OCI-LY3 (cell line): Measurements from ENCODE around the gene EBNA1BP2.

Experiments
- H2AFZ ChIP-seq: fragments of 200-600, 300-600 bp; shearing (Covaris generic); 2 replicates; pipeline ENCODE4 v1.6.0; 2014; ENCODE audit warnings: antibody characterized with exemption, low read depth, low read length
- H3K27ac ChIP-seq: fragments of 200-600, 300-600 bp; sonication (generic); 2 replicates; pipeline ENCODE4 v1.5.1; 2014; ENCODE audit warnings: mild to moderate bottlenecking, low read length, moderate library complexity, mixed read lengths
- H3K27me3 ChIP-seq: fragments of 200-600, 300-600 bp; sonication (generic); 2 replicates; pipeline ENCODE4 v1.6.1; 2014; ENCODE audit warnings: low read depth, low read length, mixed read lengths
- H3K36me3 ChIP-seq: fragments of 200-600, 300-600 bp; sonication (generic); replicated peaks from 2 replicates; pipeline ENCODE3; 2014; ENCODE audit warnings: low read depth, low read length, mixed read lengths
- H3K4me1 ChIP-seq: fragments of 300-600, 200-600 bp; sonication (generic); 2 replicates; pipeline ENCODE4 v1.6.1; 2014; ENCODE audit warnings: low read length, mixed read lengths
- H3K4me2 ChIP-seq: fragments of 200-600, 300-600 bp; sonication (generic); 2 replicates; pipeline ENCODE4 v1.6.1; 2014; ENCODE audit warnings: low read length, mixed read lengths
- H3K4me3 ChIP-seq: fragments of 300-600, 200-600 bp; sonication (generic); 2 replicates; pipeline ENCODE4 v1.5.1; 2014; ENCODE audit warnings: antibody characterized with exemption, mild to moderate bottlenecking, low read length, moderate library complexity
- H3K79me2 ChIP-seq: fragments of 300-600, 200-600 bp; shearing (Covaris generic); 2 replicates; pipeline ENCODE4 v1.6.1; 2014; ENCODE audit warnings: mild to moderate bottlenecking, low read length, mixed read lengths
- H3K9ac ChIP-seq: fragments of 300-600, 200-600 bp; shearing (Covaris generic); 2 replicates; pipeline ENCODE4 v1.6.0; 2014; ENCODE audit warnings: mild to moderate bottlenecking, low read length, moderate library complexity
- H3K9me3 ChIP-seq: fragments of 200-600, 300-600 bp; shearing (Covaris generic); 2 replicates; pipeline ENCODE4 v1.6.1; 2014; ENCODE audit warnings: low read length, mixed read lengths; ENCODE audit not compliant: insufficient read depth
- H4K20me1 ChIP-seq: fragments of 200-600, 300-600 bp; sonication (generic); 2 replicates; pipeline ENCODE4 v1.6.1; 2016; ENCODE audit warnings: low read length, mixed read lengths; ENCODE audit not compliant: insufficient read depth
- EZH2phosphoT487 ChIP-seq: fragments of 200-600 bp; shearing (Covaris generic); IDR thresholded peaks from 2 replicates; pipeline ENCODE4 v1.6.1; 2018; ENCODE audit warnings: antibody characterized with exemption, mixed run types, low read depth
- TF ChIP-seq, protein P1 (sequence below): fragments of 200-600, 300-600 bp; sonication (generic); IDR thresholded peaks from 2 replicates; pipeline ENCODE4 v1.5.1; 2014; ENCODE audit warnings: antibody characterized with exemption, low read length, low read depth

Gene EBNA1BP2

DNA sequence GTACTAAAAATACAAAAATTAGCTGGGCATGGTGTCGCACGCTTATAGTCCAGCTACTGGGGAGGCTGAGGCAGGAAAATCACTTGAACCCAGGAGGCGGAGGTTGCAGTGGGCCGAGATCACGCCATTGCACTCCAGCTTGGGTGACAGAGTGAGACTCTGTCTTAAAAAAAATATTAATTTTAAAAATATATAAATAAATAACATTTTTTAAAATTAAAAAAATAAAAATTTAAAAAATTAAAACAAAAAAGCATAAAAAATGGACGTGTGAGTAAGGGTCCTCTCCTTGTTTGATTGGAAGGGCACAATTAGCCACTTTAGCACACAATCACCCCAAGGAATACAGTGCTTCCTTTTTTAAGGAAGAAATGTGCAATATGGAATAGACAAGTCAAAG, 18.6 kb downstream of the EBNA1BP2 start:
- H2AFZ ChIP-seq: no peak overlapping the region
- no peaks in the 10 kb centered on the region for H3K36me3 ChIP-seq
- no peaks in the 10 kb centered on the region for H3K9me3 ChIP-seq
- H3K27me3 ChIP-seq: no peaks in the 10 kb centered on the region
- H3K4me1 ChIP-seq: peaks cover 6% of the 10 kb centered on the region
- TF ChIP-seq, protein P1, sequence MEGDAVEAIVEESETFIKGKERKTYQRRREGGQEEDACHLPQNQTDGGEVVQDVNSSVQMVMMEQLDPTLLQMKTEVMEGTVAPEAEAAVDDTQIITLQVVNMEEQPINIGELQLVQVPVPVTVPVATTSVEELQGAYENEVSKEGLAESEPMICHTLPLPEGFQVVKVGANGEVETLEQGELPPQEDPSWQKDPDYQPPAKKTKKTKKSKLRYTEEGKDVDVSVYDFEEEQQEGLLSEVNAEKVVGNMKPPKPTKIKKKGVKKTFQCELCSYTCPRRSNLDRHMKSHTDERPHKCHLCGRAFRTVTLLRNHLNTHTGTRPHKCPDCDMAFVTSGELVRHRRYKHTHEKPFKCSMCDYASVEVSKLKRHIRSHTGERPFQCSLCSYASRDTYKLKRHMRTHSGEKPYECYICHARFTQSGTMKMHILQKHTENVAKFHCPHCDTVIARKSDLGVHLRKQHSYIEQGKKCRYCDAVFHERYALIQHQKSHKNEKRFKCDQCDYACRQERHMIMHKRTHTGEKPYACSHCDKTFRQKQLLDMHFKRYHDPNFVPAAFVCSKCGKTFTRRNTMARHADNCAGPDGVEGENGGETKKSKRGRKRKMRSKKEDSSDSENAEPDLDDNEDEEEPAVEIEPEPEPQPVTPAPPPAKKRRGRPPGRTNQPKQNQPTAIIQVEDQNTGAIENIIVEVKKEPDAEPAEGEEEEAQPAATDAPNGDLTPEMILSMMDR: no peak
- TF ChIP-seq EZH2phosphoT487: no peak
- H3K9ac ChIP-seq: no peak overlapping the region
- no peaks in the 10 kb centered on the region for H3K79me2 ChIP-seq
- no peak overlapping the region for H3K4me2 ChIP-seq
- H3K27ac ChIP-seq: no peak overlapping the region
- H4K20me1 ChIP-seq: no peaks in the 10 kb centered on the region
- no peak overlapping the region for H3K4me3 ChIP-seq

DNA sequence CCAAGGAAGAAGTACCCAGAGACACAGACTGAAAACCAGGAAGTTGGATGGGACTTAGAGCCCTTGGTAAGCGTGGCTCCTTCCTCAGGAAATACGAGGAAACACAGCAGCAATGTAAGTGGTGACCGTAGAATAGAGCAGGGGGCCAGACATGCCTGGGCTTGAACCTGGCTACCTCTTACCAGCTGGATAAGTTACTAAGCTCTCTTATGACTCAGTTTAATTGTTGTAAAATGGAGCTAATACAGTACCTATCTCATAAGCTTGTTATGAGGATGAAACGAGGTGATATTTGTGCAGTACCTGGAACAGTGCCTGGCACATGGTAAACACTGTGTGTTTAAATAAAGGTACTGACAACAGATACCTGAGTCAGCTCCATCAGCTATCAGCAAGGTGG, 19.2 kb downstream of the EBNA1BP2 start:
- no peak overlapping the region for H2AFZ ChIP-seq
- no peaks in the 10 kb centered on the region for H4K20me1 ChIP-seq
- H3K9me3 ChIP-seq: no peaks in the 10 kb centered on the region
- no peak overlapping the region for H3K27ac ChIP-seq
- no peak overlapping the region for H3K9ac ChIP-seq
- TF ChIP-seq, protein P1: no peak
- no peak for TF ChIP-seq EZH2phosphoT487
- no peaks in the 10 kb centered on the region for H3K27me3 ChIP-seq
- H3K4me1 ChIP-seq: peaks cover 6% of the 10 kb centered on the region
- H3K4me3 ChIP-seq: no peak overlapping the region
- no peaks in the 10 kb centered on the region for H3K79me2 ChIP-seq
- H3K4me2 ChIP-seq: no peak overlapping the region
- H3K36me3 ChIP-seq: no peaks in the 10 kb centered on the region

DNA sequence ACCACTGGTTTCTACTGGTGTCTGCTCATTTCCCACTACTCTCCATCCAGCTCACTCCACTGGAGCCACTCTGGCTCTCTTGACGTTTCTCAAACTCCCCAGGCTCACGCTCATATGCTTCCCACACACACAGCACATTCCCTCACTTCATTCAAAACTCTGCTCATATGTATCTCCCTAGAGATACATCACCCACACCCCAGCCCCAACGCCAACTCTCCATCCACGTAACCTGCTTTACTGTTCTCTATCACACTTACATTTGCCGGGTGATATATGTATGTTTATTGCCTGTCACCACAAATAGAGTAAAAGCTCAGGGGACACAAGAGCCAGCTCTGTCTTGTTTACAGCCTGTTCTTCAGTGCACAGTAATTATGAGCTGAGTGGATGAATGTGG, 22.2 kb downstream of the EBNA1BP2 start:
- Histone ChIP-seq H2AFZ (no peak overlapping the region), H3K4me3 (no peak overlapping the region), H3K9ac (no peak overlapping the region), H3K27ac (no peak overlapping the region), H3K4me1 (no peaks in the 10 kb centered on the region), H4K20me1 (no peaks in the 10 kb centered on the region), H3K27me3 (peaks cover 5% of the 10 kb centered on the region; the same call in 1 of the 2 replicates), H3K4me2 (no peak overlapping the region), H3K79me2 (no peaks in the 10 kb centered on the region), H3K9me3 (no peaks in the 10 kb centered on the region), H3K36me3 (no peaks in the 10 kb centered on the region)
- no peak for TF ChIP-seq EZH2phosphoT487
- TF ChIP-seq, protein P1: no peak

DNA sequence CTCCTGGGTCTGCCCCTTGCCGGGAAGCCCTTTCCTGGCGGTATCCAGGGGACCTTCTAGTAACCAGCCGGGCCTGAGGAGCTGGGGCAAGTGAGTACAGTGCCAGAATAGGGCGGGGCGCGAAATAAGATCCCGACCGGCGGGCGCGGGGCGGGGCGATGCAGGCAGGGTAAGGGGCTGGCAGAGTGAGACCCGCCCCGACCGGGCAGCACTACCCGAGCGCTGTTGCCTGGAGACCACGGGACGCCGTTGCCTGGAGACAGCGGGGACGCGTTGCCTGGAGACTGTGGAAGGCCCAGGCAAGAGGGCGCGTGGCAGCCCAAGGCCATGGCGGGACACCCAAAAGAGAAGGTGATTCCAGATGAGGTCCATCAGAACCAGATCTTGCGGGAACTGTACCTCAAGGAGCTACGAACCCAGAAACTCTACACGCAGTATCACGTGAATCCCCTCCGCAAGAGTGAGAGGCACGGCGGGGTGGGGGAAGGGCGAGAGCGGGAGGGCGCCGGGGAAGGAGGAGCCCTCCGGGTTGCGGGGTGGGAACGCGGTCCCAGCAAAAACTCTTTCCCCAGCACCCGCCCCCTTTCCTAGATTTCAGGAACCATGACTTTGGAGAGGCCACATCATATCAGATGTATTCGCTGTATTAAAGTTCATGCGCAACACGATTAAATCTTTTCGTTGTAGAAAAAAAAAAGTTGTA, 24.3 kb downstream of the EBNA1BP2 start:
- H2AFZ ChIP-seq: no peak overlapping the region
- H3K9ac ChIP-seq: no peak overlapping the region
- no peak overlapping the region for H3K4me2 ChIP-seq

More for the DNA sequence above, 24.3 kb downstream of the EBNA1BP2 start:
- Histone ChIP-seq H3K36me3 (no peaks in the 10 kb centered on the region), H4K20me1 (no peaks in the 10 kb centered on the region), H3K9me3 (no peaks in the 10 kb centered on the region), H3K27ac (no peak overlapping the region), H3K27me3 (peaks cover 5% of the 10 kb centered on the region; the same call in 1 of the 2 replicates), H3K4me1 (no peaks in the 10 kb centered on the region), H3K4me3 (no peak overlapping the region), H3K79me2 (no peaks in the 10 kb centered on the region)
- TF ChIP-seq EZH2phosphoT487: no peak
- TF ChIP-seq, protein P1: no peak
